ENCODE data around the gene TMX3. TPM values are rescaled to one million over a fixed set of nuclear protein-coding genes. Genes with fewer than 3 reads are reported as not detected.

Gene TMX3
- total RNA-seq, 1 donor from 2014 or later: 89.6 TPM

- Histone ChIP-seq H3K4me2 (no peak overlapping the region), H4K20me1 (ENCODE audit: low read depth) (no peaks in the 10 kb centered on the region), H3K9me3 (ENCODE audit: low read depth) (no peaks in the 10 kb centered on the region), H3K79me2 (ENCODE audit: low read depth) (no peaks in the 10 kb centered on the region), H3K9ac (no peak overlapping the region), H3F3A (ENCODE audit: low read depth) (no peaks in the 10 kb centered on the region), H2AFZ (replicated peaks) (no peak overlapping the region), H3K4me1 (no peaks in the 10 kb centered on the region), H3K27ac (no peak overlapping the region), H3K4me3 (no peak overlapping the region), H3K36me3 (peaks cover 16% of the 10 kb centered on the region), H3K27me3 (no peaks in the 10 kb centered on the region)
- Mint-ChIP-seq H3K36me3 (peaks cover 29% of the 10 kb centered on the region), H3K4me3 (no peak overlapping the region), H3K27me3 (ENCODE audit: insufficient read depth, low read depth) (no peaks in the 10 kb centered on the region), H3K27ac (no peak overlapping the region), H3K9me3 (no peaks in the 10 kb centered on the region), H3K4me1 (no peaks in the 10 kb centered on the region)
- TF ChIP-seq EZH2 (IDR thresholded peaks at IDR 0.05): no peak
- no peak for TF ChIP-seq CTCF (IDR thresholded peaks at IDR 0.05)
- TF ChIP-seq EZH2phosphoT487 (IDR thresholded peaks at IDR 0.05): no peak
- DNase-seq (ENCODE audit: low spot score): no peak
Measured at GRCh38 chr18:68679528-68679927, 35.4 kb downstream of the TMX3 start.

- Mint-ChIP-seq H3K36me3 (peaks cover 20% of the 10 kb centered on the region), H3K4me1 (no peaks in the 10 kb centered on the region), H3K27ac (no peak overlapping the region), H3K27me3 (ENCODE audit: insufficient read depth, low read depth) (no peaks in the 10 kb centered on the region), H3K9me3 (no peaks in the 10 kb centered on the region), H3K4me3 (no peak overlapping the region)
- no peaks in the 10 kb centered on the region for H3K79me2 ChIP-seq (ENCODE audit: low read depth)
- no peaks in the 10 kb centered on the region for H3K4me1 ChIP-seq
- no peaks in the 10 kb centered on the region for H3F3A ChIP-seq (ENCODE audit: low read depth)
- no peaks in the 10 kb centered on the region for H3K27me3 ChIP-seq
- no peak overlapping the region for H3K4me2 ChIP-seq
- H3K4me3 ChIP-seq: no peak overlapping the region
- H4K20me1 ChIP-seq (ENCODE audit: low read depth): no peaks in the 10 kb centered on the region
- TF ChIP-seq EZH2phosphoT487 (IDR thresholded peaks at IDR 0.05): no peak
- peak; percentile 13 for TF ChIP-seq CTCF (IDR thresholded peaks at IDR 0.05)
- TF ChIP-seq EZH2 (IDR thresholded peaks at IDR 0.05): no peak
- H3K9me3 ChIP-seq (ENCODE audit: low read depth): no peaks in the 10 kb centered on the region
- no peak overlapping the region for H3K9ac ChIP-seq
- DNase-seq (ENCODE audit: low spot score): no peak
- no peak overlapping the region for H3K27ac ChIP-seq
- no peak overlapping the region for H2AFZ ChIP-seq (replicated peaks)
- H3K36me3 ChIP-seq: peaks cover 5% of the 10 kb centered on the region
Measured at GRCh38 chr18:68676913-68677312, 38.0 kb downstream of the TMX3 start.

GRCh38 chr18:68667121-68667520 is 47.8 kb downstream of the TMX3 start:
- TF ChIP-seq CTCF (IDR thresholded peaks at IDR 0.05) (no peak), EZH2 (IDR thresholded peaks at IDR 0.05) (no peak), EZH2phosphoT487 (IDR thresholded peaks at IDR 0.05) (no peak)
- Mint-ChIP-seq H3K27ac (no peak overlapping the region), H3K27me3 (ENCODE audit: insufficient read depth, low read depth) (peaks cover 2% of the 10 kb centered on the region), H3K4me3 (no peak overlapping the region), H3K4me1 (no peaks in the 10 kb centered on the region), H3K36me3 (no peaks in the 10 kb centered on the region), H3K9me3 (peaks cover 7% of the 10 kb centered on the region)
- H3K27me3 ChIP-seq: no peaks in the 10 kb centered on the region
- H3K4me1 ChIP-seq: no peaks in the 10 kb centered on the region
- H3K4me2 ChIP-seq: no peak overlapping the region
- no peak overlapping the region for H3K9ac ChIP-seq
- no peaks in the 10 kb centered on the region for H3K36me3 ChIP-seq
- H3K79me2 ChIP-seq (ENCODE audit: low read depth): no peaks in the 10 kb centered on the region
- no peak overlapping the region for H2AFZ ChIP-seq (replicated peaks)
- H3K9me3 ChIP-seq (ENCODE audit: low read depth): no peaks in the 10 kb centered on the region
- H3K27ac ChIP-seq: no peak overlapping the region
- no peak overlapping the region for H3K4me3 ChIP-seq
- DNase-seq (ENCODE audit: low spot score): no peak
- H3F3A ChIP-seq (ENCODE audit: low read depth): no peaks in the 10 kb centered on the region
- H4K20me1 ChIP-seq (ENCODE audit: low read depth): no peaks in the 10 kb centered on the region

Data from neural progenitor cell (in vitro differentiated cells).